Body of pancreas (tissue), 4 donors: ENCODE measurements around the gene FAM98C.

ENCODE experiments used
- CTCF ChIP-seq, 7 experiments: fragments of 450-650 bp in 4 of 7; fragments of 200-600 bp in 3 of 7; sonication (generic) in 3 of 7; IDR thresholded peaks; one replicate each; pipeline ENCODE4 v1.5.1; 2016 to 2019; ENCODE audit warnings: antibody characterized with exemption in 7 of 7
- POLR2A ChIP-seq, 3 donors: fragments of 450-650 bp; IDR thresholded peaks; one replicate each; pipeline ENCODE4 v1.6.1; 2016; ENCODE audit warnings: antibody characterized with exemption in 3 of 3, mild to moderate bottlenecking in 2 of 3

DNA sequence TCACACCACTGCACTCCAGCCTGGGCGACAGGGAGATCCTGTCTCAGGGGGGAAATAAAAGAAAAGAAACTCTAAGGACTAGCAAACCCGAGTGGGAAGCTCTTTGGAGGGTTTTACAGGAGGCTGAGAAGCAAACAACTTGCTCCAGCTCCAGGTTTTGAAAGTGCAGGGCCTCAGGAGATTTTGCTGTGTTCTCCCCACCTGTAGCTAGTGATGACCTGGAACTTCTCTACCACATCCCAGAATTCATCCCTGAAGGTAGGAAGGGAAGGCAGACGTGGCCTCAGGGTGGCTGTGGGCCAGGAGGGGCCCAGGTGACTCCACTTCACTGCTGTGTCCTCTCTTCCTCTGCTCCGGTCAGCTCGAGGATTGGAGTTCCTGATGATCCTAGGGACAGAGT is 44.8 kb upstream of the FAM98C start:
- TF ChIP-seq POLR2A (IDR thresholded peaks at IDR 0.05) (no peak), CTCF (IDR thresholded peaks at IDR 0.05) (no peak)
